Activated CD4-positive, alpha-beta T cell treated with anti-CD3 and anti-CD28 coated beads, Interleukin-2, amount 10 ng/mL, durations not matched to agents 7 days and 5 days (primary cell): Measurements from ENCODE around the gene IFRD1. TPM values are rescaled to one million over a fixed set of nuclear protein-coding genes. Genes with fewer than 3 reads are reported as not detected.

ENCODE experiments used
- CTCF ChIA-PET: fragments of 350-600 bp; sonication (Branson Sonifier 250); formaldehyde crosslinking; loops from one replicate; lab custom pipeline; 2021; ENCODE audit warnings: antibody characterized with exemption; lab: Charles Lee
- POLR2A ChIA-PET: fragments of 350-600 bp; sonication (Branson Sonifier 250); formaldehyde crosslinking; loops from one replicate; lab custom pipeline; 2021; ENCODE audit warnings: antibody characterized with exemption; lab: Charles Lee
- DNase-seq: peaks from one replicate; pipeline ENCODE4 v3.0.0-alpha.2; 2020
- H3K27ac Mint-ChIP-seq: one replicate; pipeline ENCODE4 v1.8.0; 2021; ENCODE audit warnings: mild to moderate bottlenecking, moderate library complexity, mixed read lengths
- H3K27me3 Mint-ChIP-seq: one replicate; pipeline ENCODE4 v1.8.0; 2021; ENCODE audit warnings: mixed read lengths
- H3K36me3 Mint-ChIP-seq: one replicate; pipeline ENCODE4 v1.8.0; 2021; ENCODE audit warnings: low read depth, mixed read lengths
- H3K4me1 Mint-ChIP-seq: one replicate; pipeline ENCODE4 v1.8.0; 2021; ENCODE audit warnings: mixed read lengths
- H3K4me3 Mint-ChIP-seq: one replicate; pipeline ENCODE4 v1.8.0; 2021; ENCODE audit warnings: mild to moderate bottlenecking, moderate library complexity, mixed read lengths
- H3K9me3 Mint-ChIP-seq: one replicate; pipeline ENCODE4 v1.8.0; 2021; ENCODE audit warnings: mixed read lengths
- total RNA-seq, 2 experiments: library from RNA; stranded (reverse); gene quantifications; one replicate each; pipeline ENCODE4 v1.2.3, GENCODE V29; 2021

The IFRD1 gene
- total RNA-seq, 2 experiments from 2014 or later = 26.5 to 28.6 TPM

GRCh38 chr7:112501801-112502503 lies 51.7 kb downstream of the IFRD1 start:
- Mint-ChIP-seq H3K9me3 (no peaks in the 10 kb centered on the region), H3K4me3 (no peak overlapping the region), H3K27me3 (peaks cover 9% of the 10 kb centered on the region), H3K27ac (no peak overlapping the region), H3K4me1 (no peaks in the 10 kb centered on the region), H3K36me3 (no peaks in the 10 kb centered on the region)
- DNase-seq = no peak
- CTCF ChIA-PET = interaction anchor here (1.2 kb wide), 1 partner anchor 44 kb away, joined by 5 read pairs; no protein-coding TSS in a partner anchor
- POLR2A ChIA-PET = no interaction called here

- CTCF ChIA-PET = no interaction called here
These were observed 52.4 kb downstream of the IFRD1 start for GRCh38 chr7:112502700-112503099.

GRCh38 chr7:112503361-112503972 lies 53.2 kb downstream of the IFRD1 start:
- Mint-ChIP-seq H3K4me1 (no peaks in the 10 kb centered on the region), H3K27ac (no peak overlapping the region), H3K27me3 (peaks cover 1% of the 10 kb centered on the region), H3K4me3 (no peak overlapping the region), H3K9me3 (no peaks in the 10 kb centered on the region), H3K36me3 (no peaks in the 10 kb centered on the region)
- DNase-seq = no peak
- ChIA-PET POLR2A (no interaction called here), CTCF (no interaction called here)

More at GRCh38 chr7:112502700-112503099, 52.4 kb downstream of the IFRD1 start:
- DNase-seq = no peak
- H3K4me3 Mint-ChIP-seq = no peak overlapping the region
- H3K36me3 Mint-ChIP-seq = no peaks in the 10 kb centered on the region
- no peak overlapping the region for H3K27ac Mint-ChIP-seq
- no peaks in the 10 kb centered on the region for H3K4me1 Mint-ChIP-seq
- H3K27me3 Mint-ChIP-seq = peaks cover 4% of the 10 kb centered on the region
- no peaks in the 10 kb centered on the region for H3K9me3 Mint-ChIP-seq
- POLR2A ChIA-PET = no interaction called here

- no peaks in the 10 kb centered on the region for H3K36me3 Mint-ChIP-seq
- CTCF ChIA-PET = no interaction called here
- no peaks in the 10 kb centered on the region for H3K4me1 Mint-ChIP-seq
- POLR2A ChIA-PET = no interaction called here
- no peak overlapping the region for H3K4me3 Mint-ChIP-seq
- DNase-seq = no peak
- H3K27me3 Mint-ChIP-seq = peaks cover 1% of the 10 kb centered on the region
- no peaks in the 10 kb centered on the region for H3K9me3 Mint-ChIP-seq
- H3K27ac Mint-ChIP-seq = no peak overlapping the region
These were observed 53.9 kb downstream of the IFRD1 start for GRCh38 chr7:112504093-112504695.

GRCh38 chr7:112505495-112505894 lies 55.2 kb downstream of the IFRD1 start:
- Mint-ChIP-seq H3K27me3 (peaks cover 1% of the 10 kb centered on the region), H3K4me3 (no peak overlapping the region), H3K9me3 (no peaks in the 10 kb centered on the region), H3K36me3 (no peaks in the 10 kb centered on the region), H3K27ac (no peak overlapping the region), H3K4me1 (peaks cover under 1% of the 10 kb centered on the region)
- ChIA-PET POLR2A (no interaction called here), CTCF (no interaction called here)
- DNase-seq = no peak

- Mint-ChIP-seq H3K9me3 (no peaks in the 10 kb centered on the region), H3K27me3 (peaks cover 6% of the 10 kb centered on the region), H3K27ac (no peak overlapping the region), H3K4me3 (no peak overlapping the region), H3K4me1 (peaks cover 4% of the 10 kb centered on the region), H3K36me3 (no peaks in the 10 kb centered on the region)
- DNase-seq = no peak
- CTCF ChIA-PET = no interaction called here
- POLR2A ChIA-PET = no interaction called here
These were observed 58.1 kb downstream of the IFRD1 start for GRCh38 chr7:112508404-112508803.

GRCh38 chr7:112509402-112509801 lies 59.1 kb downstream of the IFRD1 start:
- Mint-ChIP-seq H3K36me3 (no peaks in the 10 kb centered on the region), H3K9me3 (no peaks in the 10 kb centered on the region), H3K4me1 (peaks cover 4% of the 10 kb centered on the region), H3K27ac (no peak overlapping the region), H3K27me3 (peaks cover 6% of the 10 kb centered on the region), H3K4me3 (no peak overlapping the region)
- no peak for DNase-seq
- ChIA-PET CTCF (interaction anchor here (2.6 kb wide), 1 partner anchor 13 kb away, joined by 9 read pairs; no protein-coding TSS in a partner anchor), POLR2A (no interaction called here)

- no peaks in the 10 kb centered on the region for H3K36me3 Mint-ChIP-seq
- DNase-seq = no peak
- peaks cover 4% of the 10 kb centered on the region for H3K4me1 Mint-ChIP-seq
- no peak overlapping the region for H3K4me3 Mint-ChIP-seq
- H3K27ac Mint-ChIP-seq = no peak overlapping the region
- no peaks in the 10 kb centered on the region for H3K9me3 Mint-ChIP-seq
- H3K27me3 Mint-ChIP-seq = peaks cover 4% of the 10 kb centered on the region
- CTCF ChIA-PET = interaction anchor here (0.5 to 2.6 kb wide), 2 partner anchors 14 to 220 kb away, joined by 4 to 9 read pairs; no protein-coding TSS in a partner anchor
- POLR2A ChIA-PET = no interaction called here
These were observed 59.9 kb downstream of the IFRD1 start for GRCh38 chr7:112510001-112510742.

- no peak for DNase-seq
- no peak overlapping the region for H3K4me3 Mint-ChIP-seq
- no peaks in the 10 kb centered on the region for H3K9me3 Mint-ChIP-seq
- POLR2A ChIA-PET = no interaction called here
- peaks cover 4% of the 10 kb centered on the region for H3K4me1 Mint-ChIP-seq
- no peaks in the 10 kb centered on the region for H3K36me3 Mint-ChIP-seq
- H3K27me3 Mint-ChIP-seq = peaks cover 7% of the 10 kb centered on the region
- CTCF ChIA-PET = interaction anchor here (2.6 kb wide), 1 partner anchor 14 kb away, joined by 9 read pairs; no protein-coding TSS in a partner anchor
- H3K27ac Mint-ChIP-seq = no peak overlapping the region
These were observed 60.5 kb downstream of the IFRD1 start for GRCh38 chr7:112510743-112511110.

- peaks cover 4% of the 10 kb centered on the region for H3K4me1 Mint-ChIP-seq
- no peak for DNase-seq
- CTCF ChIA-PET = interaction anchor here (2.6 kb wide), 1 partner anchor 15 kb away, joined by 9 read pairs; no protein-coding TSS in a partner anchor
These were observed 61.4 kb downstream of the IFRD1 start for GRCh38 chr7:112511451-112512202.

GRCh38 chr7:112512451-112513210 lies 62.4 kb downstream of the IFRD1 start:
- CTCF ChIA-PET = no interaction called here
- H3K27ac Mint-ChIP-seq = no peak overlapping the region
- no peaks in the 10 kb centered on the region for H3K36me3 Mint-ChIP-seq
- no peaks in the 10 kb centered on the region for H3K9me3 Mint-ChIP-seq
- no peak for DNase-seq
- H3K4me3 Mint-ChIP-seq = no peak overlapping the region
- H3K4me1 Mint-ChIP-seq = peaks cover 4% of the 10 kb centered on the region
- H3K27me3 Mint-ChIP-seq = peaks cover 11% of the 10 kb centered on the region
- POLR2A ChIA-PET = no interaction called here

More at GRCh38 chr7:112511451-112512202, 61.4 kb downstream of the IFRD1 start:
- Mint-ChIP-seq H3K36me3 (no peaks in the 10 kb centered on the region), H3K9me3 (no peaks in the 10 kb centered on the region), H3K4me3 (no peak overlapping the region), H3K27me3 (peaks cover 8% of the 10 kb centered on the region), H3K27ac (no peak overlapping the region)
- POLR2A ChIA-PET = no interaction called here
